Measurements from ENCODE around the gene TSHZ1. TPM values are rescaled to one million over a fixed set of nuclear protein-coding genes. Genes with fewer than 3 reads are reported as not detected.

Gene TSHZ1
- total RNA-seq, 1 experiment from 2014 or later = 5.6 TPM

DNA sequence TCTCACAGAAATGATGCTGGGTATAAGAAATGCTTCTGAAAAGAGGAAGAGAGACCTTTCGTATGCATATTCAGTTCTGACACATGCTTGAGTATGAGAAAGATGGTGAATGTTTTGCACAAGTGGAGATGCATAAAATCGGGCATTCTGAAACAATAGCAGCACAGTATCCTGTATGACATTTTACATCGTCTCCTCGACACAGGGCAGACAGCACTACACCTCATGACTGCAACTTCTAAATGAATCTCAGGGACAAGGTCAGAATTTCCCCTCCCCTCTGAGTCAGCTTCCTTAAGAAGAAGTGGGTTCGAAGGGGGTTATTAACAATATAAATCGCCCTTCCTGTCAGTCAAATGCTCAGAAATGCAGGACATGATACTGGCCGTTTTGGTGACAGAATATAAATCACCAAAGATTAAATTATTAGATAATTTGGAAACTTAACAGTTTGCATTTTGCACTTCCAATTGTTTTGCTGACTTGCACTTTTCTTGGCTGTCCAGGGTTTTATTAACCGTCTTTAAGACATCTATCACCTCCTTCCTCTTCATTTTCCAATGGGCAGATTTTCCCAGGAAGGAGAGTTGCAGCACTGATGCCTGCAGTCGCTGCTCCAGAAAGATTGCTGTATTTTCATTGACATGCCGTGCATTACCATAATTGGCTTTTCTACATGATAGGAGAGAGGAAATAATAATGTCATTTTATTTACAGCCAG lies 57.2 kb downstream of the TSHZ1 start:
- H3K9ac ChIP-seq (ENCODE audit: low read length) = no peak overlapping the region
- POLR2A ChIA-PET (ENCODE audit: unreplicated experiment) = no interaction called here
- H3K27me3 ChIP-seq (ENCODE audit: low read length) = no peaks in the 10 kb centered on the region
- H3K4me1 ChIP-seq (ENCODE audit: insufficient read depth, low read length) = no peaks in the 10 kb centered on the region
- intact Hi-C loops (cut with micrococcal nuclease) = no loop called here
- no peak for DNase-seq
- ATAC-seq = no peak
- no peaks in the 10 kb centered on the region for H4K20me1 ChIP-seq (ENCODE audit: low read length)
- CTCF ChIA-PET = no interaction called here
- no peaks in the 10 kb centered on the region for H3K36me3 ChIP-seq (ENCODE audit: low read depth, low read length)
- no peak overlapping the region for H3K4me3 ChIP-seq (ENCODE audit: low read length)
- H3K79me2 ChIP-seq (ENCODE audit: low read length) = no peaks in the 10 kb centered on the region
- no peaks in the 10 kb centered on the region for H3F3A ChIP-seq (ENCODE audit: low read length, unreplicated experiment)
- H3K4me2 ChIP-seq (ENCODE audit: low read length) = no peak overlapping the region
- H2AFZ ChIP-seq (ENCODE audit: low read length) = no peak overlapping the region
- no peak overlapping the region for H3K27ac ChIP-seq (ENCODE audit: low read length)
- H3K9me3 ChIP-seq (ENCODE audit: low read length) = no peaks in the 10 kb centered on the region
- H3K9me2 ChIP-seq (replicated peaks; ENCODE audit: low read length) = no peaks in the 10 kb centered on the region
- BruUV-seq (replicated peaks) = no TSS peak
- TF ChIP-seq EZH2phosphoT487 (IDR thresholded peaks at IDR 0.05; ENCODE audit: borderline replicate concordance, low read length) (no peak), EZH2 (IDR thresholded peaks at IDR 0.05; ENCODE audit: low read length, unreplicated experiment) (no peak)
- TF ChIP-seq, protein P1, sequence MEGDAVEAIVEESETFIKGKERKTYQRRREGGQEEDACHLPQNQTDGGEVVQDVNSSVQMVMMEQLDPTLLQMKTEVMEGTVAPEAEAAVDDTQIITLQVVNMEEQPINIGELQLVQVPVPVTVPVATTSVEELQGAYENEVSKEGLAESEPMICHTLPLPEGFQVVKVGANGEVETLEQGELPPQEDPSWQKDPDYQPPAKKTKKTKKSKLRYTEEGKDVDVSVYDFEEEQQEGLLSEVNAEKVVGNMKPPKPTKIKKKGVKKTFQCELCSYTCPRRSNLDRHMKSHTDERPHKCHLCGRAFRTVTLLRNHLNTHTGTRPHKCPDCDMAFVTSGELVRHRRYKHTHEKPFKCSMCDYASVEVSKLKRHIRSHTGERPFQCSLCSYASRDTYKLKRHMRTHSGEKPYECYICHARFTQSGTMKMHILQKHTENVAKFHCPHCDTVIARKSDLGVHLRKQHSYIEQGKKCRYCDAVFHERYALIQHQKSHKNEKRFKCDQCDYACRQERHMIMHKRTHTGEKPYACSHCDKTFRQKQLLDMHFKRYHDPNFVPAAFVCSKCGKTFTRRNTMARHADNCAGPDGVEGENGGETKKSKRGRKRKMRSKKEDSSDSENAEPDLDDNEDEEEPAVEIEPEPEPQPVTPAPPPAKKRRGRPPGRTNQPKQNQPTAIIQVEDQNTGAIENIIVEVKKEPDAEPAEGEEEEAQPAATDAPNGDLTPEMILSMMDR (conservative IDR thresholded peaks at IDR 0.05; ENCODE audit: low read depth, low read length) = no peak

DNA sequence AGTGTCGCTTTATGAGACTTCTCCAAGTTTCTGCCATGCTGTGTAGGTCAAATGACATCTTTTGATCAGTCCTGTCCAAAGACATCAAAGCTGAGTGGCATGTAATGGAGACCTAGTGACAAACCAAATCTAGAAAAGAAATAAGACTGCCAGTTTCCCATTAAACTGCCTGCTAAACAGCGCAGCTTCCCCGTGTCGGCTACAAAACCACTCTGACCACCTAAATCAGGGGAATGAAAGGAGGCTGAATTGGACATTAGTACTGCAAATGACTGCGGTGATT lies 57.7 kb downstream of the TSHZ1 start:
- H3F3A ChIP-seq (ENCODE audit: low read length, unreplicated experiment) = no peaks in the 10 kb centered on the region
- ChIA-PET POLR2A (ENCODE audit: unreplicated experiment) (no interaction called here), CTCF (no interaction called here)
- no peaks in the 10 kb centered on the region for H4K20me1 ChIP-seq (ENCODE audit: low read length)
- no peaks in the 10 kb centered on the region for H3K27me3 ChIP-seq (ENCODE audit: low read length)
- H2AFZ ChIP-seq (ENCODE audit: low read length) = no peak overlapping the region
- no peaks in the 10 kb centered on the region for H3K79me2 ChIP-seq (ENCODE audit: low read length)
- ATAC-seq = no peak
- no peak overlapping the region for H3K4me3 ChIP-seq (ENCODE audit: low read length)
- no peak overlapping the region for H3K4me2 ChIP-seq (ENCODE audit: low read length)
- H3K4me1 ChIP-seq (ENCODE audit: insufficient read depth, low read length) = no peaks in the 10 kb centered on the region
- H3K9me3 ChIP-seq (ENCODE audit: low read length) = no peaks in the 10 kb centered on the region
- H3K9ac ChIP-seq (ENCODE audit: low read length) = no peak overlapping the region
- intact Hi-C loops (cut with micrococcal nuclease) = no loop called here
- TF ChIP-seq, protein P1 (conservative IDR thresholded peaks at IDR 0.05; ENCODE audit: low read depth, low read length) = no peak
- no peak for TF ChIP-seq EZH2 (IDR thresholded peaks at IDR 0.05; ENCODE audit: low read length, unreplicated experiment)
- H3K36me3 ChIP-seq (ENCODE audit: low read depth, low read length) = no peaks in the 10 kb centered on the region
- H3K27ac ChIP-seq (ENCODE audit: low read length) = no peak overlapping the region
- H3K9me2 ChIP-seq (replicated peaks; ENCODE audit: low read length) = no peaks in the 10 kb centered on the region
- no TSS peak for BruUV-seq (replicated peaks)
- no peak for DNase-seq

GRCh38 chr18:75269124-75269680 lies 58.6 kb downstream of the TSHZ1 start:
- Histone ChIP-seq H3K36me3 (ENCODE audit: low read depth, low read length) (no peaks in the 10 kb centered on the region), H2AFZ (ENCODE audit: low read length) (no peak overlapping the region), H3K79me2 (ENCODE audit: low read length) (no peaks in the 10 kb centered on the region), H3K4me2 (ENCODE audit: low read length) (no peak overlapping the region), H3K9me2 (replicated peaks; ENCODE audit: low read length) (no peaks in the 10 kb centered on the region), H3K4me1 (ENCODE audit: insufficient read depth, low read length) (no peaks in the 10 kb centered on the region), H3K27me3 (ENCODE audit: low read length) (no peaks in the 10 kb centered on the region), H3K9me3 (ENCODE audit: low read length) (no peaks in the 10 kb centered on the region), H3K4me3 (ENCODE audit: low read length) (no peak overlapping the region), H3K27ac (ENCODE audit: low read length) (no peak overlapping the region), H4K20me1 (ENCODE audit: low read length) (no peaks in the 10 kb centered on the region), H3F3A (ENCODE audit: low read length, unreplicated experiment) (no peaks in the 10 kb centered on the region), H3K9ac (ENCODE audit: low read length) (no peak overlapping the region)
- TF ChIP-seq EZH2phosphoT487 (IDR thresholded peaks at IDR 0.05; ENCODE audit: borderline replicate concordance, low read length) (no peak), EZH2 (IDR thresholded peaks at IDR 0.05; ENCODE audit: low read length, unreplicated experiment) (no peak)
- TF ChIP-seq, protein P1 (conservative IDR thresholded peaks at IDR 0.05; ENCODE audit: low read depth, low read length) = no peak
- BruUV-seq (replicated peaks) = no TSS peak
- ATAC-seq (no peak), DNase-seq (no peak)
- POLR2A ChIA-PET (ENCODE audit: unreplicated experiment) = no interaction called here
- CTCF ChIA-PET = no interaction called here
- intact Hi-C loops (cut with micrococcal nuclease) = no loop called here

Data from PC-3 (cell line).